Fibroblast of skin of left quadriceps (primary cell): ENCODE data around the gene KCNC1.

ENCODE experiments used
- DNase-seq, 2 experiments: peaks; one replicate each; pipeline ENCODE4 v3.0.0-alpha.2; 2013; ENCODE audit warnings: low read depth in 2 of 2

Gene KCNC1

DNA sequence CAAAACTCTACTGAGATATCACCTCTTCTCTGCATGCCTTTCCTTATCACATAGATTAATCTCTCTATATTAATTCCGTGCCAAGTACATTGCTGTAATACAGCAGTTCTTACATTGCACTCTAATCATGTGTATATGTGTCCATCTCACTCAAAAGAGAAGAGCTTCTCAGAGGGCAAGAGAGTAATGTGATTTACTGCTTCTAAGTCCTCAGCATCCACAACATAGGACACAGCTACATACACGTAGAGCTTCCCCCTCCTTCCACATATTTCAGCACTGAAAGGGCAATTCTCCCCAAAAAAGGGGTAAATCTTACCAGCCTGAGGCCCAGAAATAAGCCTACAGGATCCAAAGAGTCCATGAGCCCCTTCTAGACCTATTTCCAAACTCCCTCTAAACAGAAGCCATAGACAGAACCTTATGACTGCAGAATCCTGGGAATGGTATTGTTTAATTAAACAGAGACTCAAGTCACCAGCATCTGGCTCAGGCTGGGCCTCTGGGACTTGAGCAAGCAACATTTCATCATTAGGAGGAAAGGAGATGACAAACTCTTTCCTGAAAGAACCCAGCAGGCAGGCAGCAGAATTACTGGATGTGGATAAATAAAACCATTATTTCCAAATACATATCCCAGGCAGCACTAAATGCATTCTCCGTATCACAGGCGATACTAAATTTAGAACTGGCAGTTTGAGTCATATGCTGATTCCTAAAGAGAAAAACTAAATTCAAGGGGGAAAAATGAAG, 87.2 kb downstream of the KCNC1 start:
- peak; percentile 50 to 53 for DNase-seq

DNA sequence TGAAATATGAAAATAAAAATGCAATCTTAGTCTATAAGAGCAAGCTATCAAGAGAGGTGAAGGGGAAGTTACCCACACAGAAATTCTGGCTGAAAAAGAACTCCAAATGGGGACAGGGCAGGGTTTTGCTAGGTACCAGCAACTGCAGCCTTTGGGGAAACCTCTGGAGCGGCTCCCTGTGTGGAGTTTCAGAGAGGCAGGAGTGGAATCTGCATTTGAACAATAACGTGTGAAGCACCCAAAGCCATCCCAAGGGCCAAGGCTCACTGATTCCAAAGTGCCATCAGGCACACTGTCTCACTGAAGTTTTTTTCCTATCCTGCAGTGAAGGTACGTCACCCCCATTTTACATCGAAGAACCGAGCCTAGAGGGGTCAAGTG, 87.8 kb downstream of the KCNC1 start:
- no peak for DNase-seq

DNA sequence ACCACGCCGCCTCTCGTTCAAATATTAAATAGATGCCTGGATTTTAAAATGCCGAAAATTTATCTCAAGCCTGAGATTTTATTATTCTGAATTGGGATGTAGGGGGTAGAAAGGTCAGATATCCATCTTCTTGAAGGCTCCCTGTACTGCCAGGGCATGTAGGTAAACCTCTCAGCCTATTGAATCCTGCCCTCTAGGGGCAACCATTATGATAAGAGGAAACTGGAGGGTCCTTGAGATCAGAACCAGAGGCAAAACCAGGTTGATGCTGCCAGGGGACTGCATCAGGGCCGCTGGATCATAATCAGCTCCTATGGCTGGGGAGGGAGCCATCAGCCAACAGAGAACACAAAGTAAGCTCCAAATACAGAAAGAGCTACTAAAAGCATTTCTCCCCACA, 92.4 kb downstream of the KCNC1 start:
- DNase-seq = no peak

DNA sequence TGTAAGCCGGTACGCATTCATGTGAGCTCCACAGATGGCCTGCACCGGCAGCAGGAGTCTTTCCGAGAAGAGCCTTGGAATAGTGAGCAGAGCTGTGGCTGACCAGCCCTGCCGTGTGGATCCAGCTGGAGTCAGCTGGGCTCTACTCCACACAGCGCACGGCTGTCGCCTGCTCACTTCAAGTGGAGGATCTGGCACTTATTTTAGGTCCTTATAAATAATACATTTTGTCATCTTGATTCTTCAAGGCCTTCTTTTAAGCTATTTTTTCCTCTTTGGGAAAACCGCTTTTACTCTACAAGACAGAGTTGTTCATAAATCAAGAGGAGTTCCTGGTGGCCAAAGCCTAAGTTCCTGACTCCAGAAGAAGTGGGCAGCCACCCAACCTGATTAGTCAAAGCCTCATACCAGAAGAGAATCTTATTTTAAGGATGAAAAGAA, 93.8 kb downstream of the KCNC1 start:
- no peak for DNase-seq

DNA sequence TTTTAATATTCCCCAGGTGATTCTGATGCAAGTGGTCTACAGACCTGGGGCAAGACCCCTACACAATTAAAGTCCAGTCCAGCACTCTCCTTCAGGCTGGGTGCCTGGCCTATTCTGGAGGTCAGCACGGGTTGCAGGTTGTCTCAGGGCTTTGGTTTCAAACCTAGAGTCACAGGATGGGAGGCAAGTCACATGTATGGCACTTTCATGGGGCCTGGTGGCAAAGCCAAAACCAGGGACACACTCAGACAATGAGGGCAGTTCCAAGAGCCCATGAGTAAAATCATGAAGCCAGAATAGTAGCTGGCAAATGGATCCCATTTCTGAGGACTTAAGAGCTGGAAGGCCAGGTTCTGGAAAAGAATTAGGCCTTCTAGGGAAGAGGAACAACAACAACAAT, 96.6 kb downstream of the KCNC1 start:
- DNase-seq = no peak

DNA sequence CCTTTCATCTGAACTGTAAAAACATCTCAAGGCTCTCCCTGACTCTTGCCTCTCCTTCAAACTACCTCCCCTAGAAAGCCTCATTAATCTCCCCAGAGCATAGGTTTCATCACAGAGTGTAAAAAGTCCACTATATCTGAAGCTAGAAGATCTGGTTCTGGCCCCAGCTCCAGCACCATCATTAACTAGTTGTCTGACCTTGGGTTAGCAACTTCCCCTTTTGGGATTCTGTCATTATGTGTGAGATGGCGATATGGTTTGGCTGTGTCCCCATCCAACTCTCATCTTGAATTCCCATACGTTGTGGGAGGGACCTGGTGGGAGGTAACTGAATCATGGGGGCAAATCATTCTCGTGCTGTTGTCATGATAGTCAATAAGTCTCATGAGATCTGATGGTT, 97.3 kb downstream of the KCNC1 start:
- no peak for DNase-seq
